SU-DHL-6 (cell line): Measurements from ENCODE around the gene COQ8B.

Source experiments
- EZH2phosphoT487 ChIP-seq: fragments of 200-600 bp; sonication (generic), shearing (Covaris generic); conservative IDR thresholded peaks from 2 replicates; pipeline ENCODE4 v1.6.1; 2018; ENCODE audit warnings: mild to moderate bottlenecking, antibody characterized with exemption, low read length, moderate library complexity, mixed read lengths
- TF ChIP-seq, protein P1 (sequence below): fragments of 200-600 bp; sonication (generic); IDR thresholded peaks from one replicate; pipeline ENCODE4 v1.5.1; 2017; ENCODE audit warnings: antibody characterized with exemption, mild to moderate bottlenecking, low read length, moderate library complexity; ENCODE audit not compliant: insufficient read depth, poor library complexity, severe bottlenecking

- TF ChIP-seq, protein P1, sequence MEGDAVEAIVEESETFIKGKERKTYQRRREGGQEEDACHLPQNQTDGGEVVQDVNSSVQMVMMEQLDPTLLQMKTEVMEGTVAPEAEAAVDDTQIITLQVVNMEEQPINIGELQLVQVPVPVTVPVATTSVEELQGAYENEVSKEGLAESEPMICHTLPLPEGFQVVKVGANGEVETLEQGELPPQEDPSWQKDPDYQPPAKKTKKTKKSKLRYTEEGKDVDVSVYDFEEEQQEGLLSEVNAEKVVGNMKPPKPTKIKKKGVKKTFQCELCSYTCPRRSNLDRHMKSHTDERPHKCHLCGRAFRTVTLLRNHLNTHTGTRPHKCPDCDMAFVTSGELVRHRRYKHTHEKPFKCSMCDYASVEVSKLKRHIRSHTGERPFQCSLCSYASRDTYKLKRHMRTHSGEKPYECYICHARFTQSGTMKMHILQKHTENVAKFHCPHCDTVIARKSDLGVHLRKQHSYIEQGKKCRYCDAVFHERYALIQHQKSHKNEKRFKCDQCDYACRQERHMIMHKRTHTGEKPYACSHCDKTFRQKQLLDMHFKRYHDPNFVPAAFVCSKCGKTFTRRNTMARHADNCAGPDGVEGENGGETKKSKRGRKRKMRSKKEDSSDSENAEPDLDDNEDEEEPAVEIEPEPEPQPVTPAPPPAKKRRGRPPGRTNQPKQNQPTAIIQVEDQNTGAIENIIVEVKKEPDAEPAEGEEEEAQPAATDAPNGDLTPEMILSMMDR = no peak
- no peak for TF ChIP-seq EZH2phosphoT487
Measured at GRCh38 chr19:40755791-40756190, 39.1 kb upstream of the COQ8B start.
